Caco-2 (cell line): ENCODE data around the gene SURF2. TPM values are rescaled to one million over a fixed set of nuclear protein-coding genes. Genes with fewer than 3 reads are reported as not detected.

Experiments
- BruUV-seq: library from RNA; stranded (reverse); fragments of 400-500 nt; replicated peaks from 2 replicates; lab custom pipeline; 2021; lab: Mats Ljungman, UMichigan
- CTCF ChIA-PET: fragments of 300-600 bp; sonication (Branson Sonifier 250); formaldehyde crosslinking; loops from one replicate; lab custom pipeline; 2022; ENCODE audit warnings: antibody characterized with exemption; lab: Charles Lee
- POLR2A ChIA-PET: fragments of 300-600 bp; sonication (Branson Sonifier 250); formaldehyde crosslinking; loops from one replicate; lab custom pipeline; 2022; ENCODE audit warnings: antibody characterized with exemption; lab: Charles Lee
- DNase-seq, 2 experiments: peaks; one replicate each; pipeline versions ENCODE4 v3.0.0 to v3.0.0-alpha.2; 2020 to 2022
- H3K27me3 ChIP-seq: replicated peaks from 2 replicates; pipeline ENCODE4 v1.6.0; 2011; ENCODE audit warnings: low read length; ENCODE audit not compliant: control insufficient read depth, insufficient read depth
- H3K36me3 ChIP-seq: 2 replicates; pipeline ENCODE4 v1.5.1; 2011; ENCODE audit warnings: low read length; ENCODE audit not compliant: control insufficient read depth, insufficient read depth
- H3K4me1 ChIP-seq: fragments of 250-450 bp; sonication (Bioruptor Pico); 2 replicates; pipeline ENCODE4 v1.5.1; 2020; ENCODE audit warnings: mild to moderate bottlenecking
- H3K4me3 ChIP-seq: 2 replicates; pipeline ENCODE4 v1.5.1; 2011; ENCODE audit warnings: low read depth, mild to moderate bottlenecking, control low read depth, low read length
- H3K9me3 ChIP-seq: fragments of 250-450 bp; sonication (Bioruptor Pico); 2 replicates; pipeline ENCODE4 v1.5.1; 2020; ENCODE audit warnings: mild to moderate bottlenecking, moderate library complexity
- H3K27ac Mint-ChIP-seq: one replicate; pipeline ENCODE4 v1.8.0; 2022; ENCODE audit warnings: mixed read lengths; ENCODE audit not compliant: unreplicated experiment
- H3K27me3 Mint-ChIP-seq: one replicate; pipeline ENCODE4 v1.8.0; 2022; ENCODE audit warnings: mixed read lengths; ENCODE audit not compliant: insufficient read depth, unreplicated experiment
- H3K36me3 Mint-ChIP-seq: one replicate; pipeline ENCODE4 v1.8.0; 2022; ENCODE audit warnings: mild to moderate bottlenecking, mixed read lengths; ENCODE audit not compliant: insufficient read depth, unreplicated experiment
- H3K4me1 Mint-ChIP-seq: one replicate; pipeline ENCODE4 v1.8.0; 2022; ENCODE audit warnings: low read depth, mixed read lengths; ENCODE audit not compliant: unreplicated experiment
- H3K4me3 Mint-ChIP-seq: one replicate; pipeline ENCODE4 v1.8.0; 2022; ENCODE audit warnings: mild to moderate bottlenecking, moderate library complexity, mixed read lengths; ENCODE audit not compliant: unreplicated experiment
- H3K9me3 Mint-ChIP-seq: one replicate; pipeline ENCODE4 v1.8.0; 2022; ENCODE audit warnings: mixed read lengths; ENCODE audit not compliant: unreplicated experiment
- intact Hi-C: fragments of 100-400 bp; cut with micrococcal nuclease; formaldehyde crosslinking; loops from one replicate; pipeline ENCODE4 v1.10.0; 2022; ENCODE audit not compliant: unreplicated experiment
- total RNA-seq: library from RNA; stranded (reverse); gene quantifications from 2 replicates; pipeline ENCODE4 v1.2.3, GENCODE V29; 2022
- TF ChIP-seq, protein P1 (sequence below), 2 experiments: fragments of 200-600 bp in 1 of 2; IDR thresholded peaks; 1 replicate in 1 of 2; 2 replicates in 1 of 2; pipeline versions ENCODE4 v1.5.1 to v1.8.0; 2011 to 2022; ENCODE audit warnings: antibody characterized with exemption in 1 of 2, control low read depth in 1 of 2, inconsistent platforms in 1 of 2, low read depth in 1 of 2, low read length in 1 of 2, mild to moderate bottlenecking in 1 of 2, moderate library complexity in 1 of 2; ENCODE audit not compliant: insufficient read depth in 1 of 2, severe bottlenecking in 1 of 2, unreplicated experiment in 1 of 2

Gene SURF2
- total RNA-seq, 1 experiment from 2014 or later, result 34.4 TPM

DNA sequence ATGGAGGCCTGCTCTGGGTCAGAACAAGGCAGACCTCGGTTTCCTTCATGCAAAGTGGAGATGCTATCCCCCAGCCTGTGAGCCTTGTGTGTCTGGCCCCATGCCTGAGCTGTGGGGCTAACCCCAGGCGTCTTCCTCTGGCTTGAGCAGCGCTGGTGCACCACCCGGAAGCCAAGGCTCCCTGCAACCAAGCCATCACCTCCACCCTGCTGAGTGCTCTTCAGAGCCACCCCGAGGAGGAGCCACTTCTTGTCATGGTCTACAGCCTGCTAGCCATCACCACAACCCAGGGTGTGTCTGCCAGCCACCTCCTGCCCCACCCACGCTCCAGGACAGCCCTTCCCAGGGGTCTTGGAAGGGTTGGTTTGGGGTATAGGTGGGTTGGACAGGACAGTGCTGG, 45.2 kb downstream of the SURF2 start:
- no peaks in the 10 kb centered on the region for H3K4me1 Mint-ChIP-seq

GRCh38 chr9:133402689-133403088, 46.3 kb downstream of the SURF2 start:
- no peak for DNase-seq
- H3K4me1 ChIP-seq, result no peaks in the 10 kb centered on the region; the same call in 1 of the 2 replicates
- Mint-ChIP-seq H3K4me3 (no peak overlapping the region), H3K27me3 (no peaks in the 10 kb centered on the region), H3K9me3 (no peaks in the 10 kb centered on the region), H3K4me1 (no peaks in the 10 kb centered on the region), H3K36me3 (peaks cover 45% of the 10 kb centered on the region), H3K27ac (no peak overlapping the region)
- H3K27me3 ChIP-seq, result no peaks in the 10 kb centered on the region
- CTCF ChIA-PET, result interaction anchor here (0.5 kb wide), 1 partner anchor 213 kb away, joined by 3 read pairs; no protein-coding TSS in a partner anchor
- no peak overlapping the region for H3K4me3 ChIP-seq
- intact Hi-C loops, result no loop called here
- TF ChIP-seq, protein P1, sequence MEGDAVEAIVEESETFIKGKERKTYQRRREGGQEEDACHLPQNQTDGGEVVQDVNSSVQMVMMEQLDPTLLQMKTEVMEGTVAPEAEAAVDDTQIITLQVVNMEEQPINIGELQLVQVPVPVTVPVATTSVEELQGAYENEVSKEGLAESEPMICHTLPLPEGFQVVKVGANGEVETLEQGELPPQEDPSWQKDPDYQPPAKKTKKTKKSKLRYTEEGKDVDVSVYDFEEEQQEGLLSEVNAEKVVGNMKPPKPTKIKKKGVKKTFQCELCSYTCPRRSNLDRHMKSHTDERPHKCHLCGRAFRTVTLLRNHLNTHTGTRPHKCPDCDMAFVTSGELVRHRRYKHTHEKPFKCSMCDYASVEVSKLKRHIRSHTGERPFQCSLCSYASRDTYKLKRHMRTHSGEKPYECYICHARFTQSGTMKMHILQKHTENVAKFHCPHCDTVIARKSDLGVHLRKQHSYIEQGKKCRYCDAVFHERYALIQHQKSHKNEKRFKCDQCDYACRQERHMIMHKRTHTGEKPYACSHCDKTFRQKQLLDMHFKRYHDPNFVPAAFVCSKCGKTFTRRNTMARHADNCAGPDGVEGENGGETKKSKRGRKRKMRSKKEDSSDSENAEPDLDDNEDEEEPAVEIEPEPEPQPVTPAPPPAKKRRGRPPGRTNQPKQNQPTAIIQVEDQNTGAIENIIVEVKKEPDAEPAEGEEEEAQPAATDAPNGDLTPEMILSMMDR (IDR thresholded peaks at IDR 0.05; ENCODE audit: insufficient read depth in 1 of 2, low read depth in 1 of 2, low read length in 1 of 2, severe bottlenecking in 1 of 2, unreplicated experiment in 1 of 2), result no peak
- POLR2A ChIA-PET, result interaction anchor here (0.6 kb wide), 1 partner anchor 13 kb away, joined by 4 read pairs; no protein-coding TSS in a partner anchor
- H3K36me3 ChIP-seq, result 0 out of 2 replicates have a peak, but pooled peaks cover 2% of the 10 kb centered on the region
- no TSS peak for BruUV-seq
- no peaks in the 10 kb centered on the region for H3K9me3 ChIP-seq

More for the DNA sequence above, 45.2 kb downstream of the SURF2 start:
- no peaks in the 10 kb centered on the region for H3K27me3 ChIP-seq
- peaks cover 35% of the 10 kb centered on the region for H3K36me3 Mint-ChIP-seq
- no peaks in the 10 kb centered on the region for H3K9me3 ChIP-seq
- H3K9me3 Mint-ChIP-seq, result no peaks in the 10 kb centered on the region
- BruUV-seq, result no TSS peak
- ChIA-PET CTCF (interaction anchor here (1.3 kb wide), 1 partner anchor 45 kb away, joined by 5 read pairs; no protein-coding TSS in a partner anchor), POLR2A (interaction anchor here (0.6 kb wide), 1 partner anchor 13 kb away, joined by 4 read pairs; no protein-coding TSS in a partner anchor)
- H3K27ac Mint-ChIP-seq, result no peak overlapping the region
- intact Hi-C loops, result no loop called here
- no peak overlapping the region for H3K4me3 ChIP-seq
- H3K36me3 ChIP-seq, result 0 out of 2 replicates have a peak, but pooled peaks cover under 1% of the 10 kb centered on the region
- no peak overlapping the region for H3K4me3 Mint-ChIP-seq
- H3K4me1 ChIP-seq, result no peaks in the 10 kb centered on the region; the same call in 1 of the 2 replicates
- no peaks in the 10 kb centered on the region for H3K27me3 Mint-ChIP-seq
- TF ChIP-seq, protein P1 (IDR thresholded peaks at IDR 0.05; ENCODE audit: insufficient read depth in 1 of 2, low read depth in 1 of 2, low read length in 1 of 2, severe bottlenecking in 1 of 2, unreplicated experiment in 1 of 2), result no peak
- no peak for DNase-seq

DNA sequence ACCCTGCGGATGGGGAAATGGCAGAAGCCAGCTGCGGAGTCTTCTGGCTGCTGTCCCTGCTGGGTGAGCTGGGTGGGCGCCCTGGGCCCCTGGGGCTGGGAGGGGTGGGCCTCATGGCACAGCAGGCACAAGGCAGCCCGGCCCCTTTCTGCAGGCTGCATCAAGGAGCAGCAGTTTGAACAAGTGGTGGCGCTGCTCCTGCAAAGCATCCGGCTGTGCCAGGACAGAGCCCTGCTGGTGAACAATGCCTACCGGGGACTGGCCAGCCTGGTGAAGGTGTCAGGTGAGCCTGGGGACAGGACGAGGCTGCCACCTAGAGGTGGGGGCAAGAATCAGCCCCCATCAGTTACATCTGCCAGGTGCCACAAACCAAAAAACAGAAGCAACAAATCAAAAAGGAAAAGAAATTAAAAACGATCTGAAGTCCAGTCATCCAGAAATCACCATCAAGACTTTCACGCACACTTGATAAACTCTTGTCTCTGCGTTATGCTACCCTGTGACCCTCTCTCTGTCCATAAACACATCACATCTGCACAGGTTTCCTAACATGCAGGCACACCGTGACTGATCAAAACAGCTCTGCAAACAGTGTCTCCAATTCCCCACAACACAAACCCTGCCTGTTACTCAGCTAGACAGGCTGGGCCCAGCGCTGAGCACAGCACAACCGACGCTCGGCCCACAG, 47.6 kb downstream of the SURF2 start:
- Mint-ChIP-seq H3K27me3 (no peaks in the 10 kb centered on the region), H3K36me3 (peaks cover 49% of the 10 kb centered on the region), H3K4me1 (no peaks in the 10 kb centered on the region), H3K9me3 (no peaks in the 10 kb centered on the region), H3K4me3 (no peak overlapping the region), H3K27ac (peak overlapping the region; percentile 11)
- TF ChIP-seq, protein P1 (IDR thresholded peaks at IDR 0.05; ENCODE audit: insufficient read depth in 1 of 2, low read depth in 1 of 2, low read length in 1 of 2, severe bottlenecking in 1 of 2, unreplicated experiment in 1 of 2), result peak; percentile 55 to 74
- CTCF ChIA-PET, result interaction anchor here (0.9 to 1.0 kb wide), 2 partner anchors 34 to 48 kb away, joined by 3 to 4 read pairs; partner anchors contain the start of gene SURF1
- no peaks in the 10 kb centered on the region; the same call in 1 of the 2 replicates for H3K4me1 ChIP-seq
- no peak overlapping the region for H3K4me3 ChIP-seq
- intact Hi-C loops, result loop anchor here (1.0 kb wide), 1 partner anchor 45 kb away; no protein-coding TSS in a partner anchor
- POLR2A ChIA-PET, result interaction anchor here (0.6 kb wide), 1 partner anchor 55 kb away, joined by 3 read pairs; no protein-coding TSS in a partner anchor
- 0 out of 2 replicates have a peak, but pooled peaks cover 2% of the 10 kb centered on the region for H3K36me3 ChIP-seq
- no peaks in the 10 kb centered on the region for H3K27me3 ChIP-seq
- DNase-seq, result peak in 1 of 2 experiments; percentile 71
- no TSS peak for BruUV-seq
- H3K9me3 ChIP-seq, result no peaks in the 10 kb centered on the region
